ENCODE results near the gene GZF1. TPM values are rescaled to one million over a fixed set of nuclear protein-coding genes. Genes with fewer than 3 reads are reported as not detected.

Gene GZF1
- total RNA-seq, 1 donor from 2014 or later = 14.8 TPM

DNA sequence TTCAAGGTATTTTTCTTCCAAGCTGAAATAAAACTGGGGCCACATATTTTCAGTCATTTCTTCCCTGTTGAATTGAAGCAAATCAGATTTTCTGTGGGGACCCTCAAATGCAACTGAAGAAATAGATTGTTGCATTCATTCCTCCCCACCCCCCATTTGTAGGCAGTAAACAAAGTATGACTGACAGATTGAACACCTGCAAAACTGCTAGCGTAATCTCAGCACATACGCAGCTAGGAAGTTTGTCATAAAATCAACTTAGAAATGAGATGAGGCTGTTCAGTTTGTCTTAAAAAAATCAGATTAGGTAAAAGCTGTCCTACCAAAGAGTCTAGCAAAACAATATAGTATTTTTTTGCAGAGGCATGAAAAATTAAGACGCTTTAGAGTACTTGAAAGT lies 8.9 kb downstream of the GZF1 start:
- TF ChIP-seq, protein P1, sequence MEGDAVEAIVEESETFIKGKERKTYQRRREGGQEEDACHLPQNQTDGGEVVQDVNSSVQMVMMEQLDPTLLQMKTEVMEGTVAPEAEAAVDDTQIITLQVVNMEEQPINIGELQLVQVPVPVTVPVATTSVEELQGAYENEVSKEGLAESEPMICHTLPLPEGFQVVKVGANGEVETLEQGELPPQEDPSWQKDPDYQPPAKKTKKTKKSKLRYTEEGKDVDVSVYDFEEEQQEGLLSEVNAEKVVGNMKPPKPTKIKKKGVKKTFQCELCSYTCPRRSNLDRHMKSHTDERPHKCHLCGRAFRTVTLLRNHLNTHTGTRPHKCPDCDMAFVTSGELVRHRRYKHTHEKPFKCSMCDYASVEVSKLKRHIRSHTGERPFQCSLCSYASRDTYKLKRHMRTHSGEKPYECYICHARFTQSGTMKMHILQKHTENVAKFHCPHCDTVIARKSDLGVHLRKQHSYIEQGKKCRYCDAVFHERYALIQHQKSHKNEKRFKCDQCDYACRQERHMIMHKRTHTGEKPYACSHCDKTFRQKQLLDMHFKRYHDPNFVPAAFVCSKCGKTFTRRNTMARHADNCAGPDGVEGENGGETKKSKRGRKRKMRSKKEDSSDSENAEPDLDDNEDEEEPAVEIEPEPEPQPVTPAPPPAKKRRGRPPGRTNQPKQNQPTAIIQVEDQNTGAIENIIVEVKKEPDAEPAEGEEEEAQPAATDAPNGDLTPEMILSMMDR (IDR thresholded peaks at IDR 0.05) = no peak
- DNase-seq = no peak
- Histone ChIP-seq H3K36me3 (peaks cover 72% of the 10 kb centered on the region), H3K27me3 (ENCODE audit: low read depth) (no peaks in the 10 kb centered on the region), H3K4me3 (no peak overlapping the region), H3K4me1 (peaks cover 40% of the 10 kb centered on the region), H3K9me3 (no peaks in the 10 kb centered on the region), H3K27ac (no peak overlapping the region)
- intact Hi-C loops (cut with DNase I) = no loop called here
- no peak for ATAC-seq

DNA sequence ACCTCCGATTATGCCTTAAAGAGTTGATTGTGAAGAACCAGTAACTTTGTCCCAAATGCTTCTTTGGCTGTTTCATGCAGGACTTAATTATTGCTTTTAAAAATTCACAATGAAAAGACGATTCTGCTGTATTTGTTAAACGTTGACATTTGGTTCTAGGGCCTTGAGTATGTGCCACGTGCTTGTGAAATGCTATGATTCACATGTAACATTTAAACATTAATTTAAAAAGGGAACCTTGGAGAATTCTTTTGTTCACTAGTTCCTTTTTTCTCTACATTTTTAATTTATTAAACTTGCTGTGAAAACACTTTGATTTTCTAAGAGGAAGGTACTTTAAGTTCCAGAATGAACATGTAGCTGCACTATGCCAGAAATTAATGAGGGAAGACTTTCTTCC lies 9.5 kb downstream of the GZF1 start:
- DNase-seq = no peak
- ATAC-seq = no peak
- H3K36me3 ChIP-seq = peaks cover 77% of the 10 kb centered on the region

DNA sequence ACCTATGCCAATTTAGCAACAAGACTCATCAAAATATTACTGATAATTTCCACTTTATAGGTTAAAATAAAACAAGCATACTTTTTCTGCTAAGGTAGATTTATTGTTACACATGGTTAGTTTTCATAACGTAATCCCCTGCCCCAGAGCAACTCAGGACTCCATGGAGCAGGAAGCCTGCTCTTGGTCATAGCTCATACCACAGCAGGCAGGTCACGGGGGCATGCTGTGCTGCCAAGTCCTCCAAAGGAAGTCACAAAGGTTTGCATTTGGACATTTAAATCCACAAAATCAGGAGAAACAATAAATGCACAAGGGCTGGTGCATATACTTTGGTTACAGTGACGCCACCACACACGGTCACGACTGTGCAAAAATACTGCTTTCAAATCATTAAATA lies 12.5 kb downstream of the GZF1 start:
- ATAC-seq = no peak

More for the DNA sequence above, 9.5 kb downstream of the GZF1 start:
- Histone ChIP-seq H3K9me3 (no peaks in the 10 kb centered on the region), H3K4me1 (peaks cover 33% of the 10 kb centered on the region), H3K27me3 (ENCODE audit: low read depth) (no peaks in the 10 kb centered on the region), H3K4me3 (no peak overlapping the region), H3K27ac (no peak overlapping the region)
- intact Hi-C loops (cut with DNase I) = no loop called here
- TF ChIP-seq, protein P1 (IDR thresholded peaks at IDR 0.05) = no peak

DNA sequence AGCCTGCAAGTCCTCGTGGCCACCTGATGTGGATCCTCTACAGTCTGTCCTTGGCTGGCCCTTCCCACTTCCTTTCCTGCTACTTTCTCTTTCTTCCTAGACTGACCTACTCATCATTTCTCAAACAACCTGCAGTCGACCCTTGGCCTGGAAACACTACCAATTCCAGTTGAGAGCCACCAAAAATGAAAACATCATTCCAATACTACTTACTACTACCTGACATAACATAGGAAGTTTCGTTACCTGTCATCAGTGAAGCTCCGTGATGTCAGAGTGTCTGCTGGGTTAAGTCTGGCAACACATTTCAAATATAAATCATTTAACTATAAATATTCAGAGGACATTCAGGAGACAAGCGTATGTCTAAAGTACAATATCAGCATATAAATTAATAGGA lies 13.8 kb downstream of the GZF1 start:
- H3K27me3 ChIP-seq (ENCODE audit: low read depth) = no peaks in the 10 kb centered on the region
- no peak overlapping the region for H3K4me3 ChIP-seq
- TF ChIP-seq, protein P1 (IDR thresholded peaks at IDR 0.05) = no peak
- ATAC-seq = no peak
- H3K9me3 ChIP-seq = no peaks in the 10 kb centered on the region
- intact Hi-C loops (cut with DNase I) = no loop called here
- H3K4me1 ChIP-seq = peaks cover 11% of the 10 kb centered on the region
- no peak overlapping the region for H3K27ac ChIP-seq
- DNase-seq = no peak
- peaks cover 88% of the 10 kb centered on the region for H3K36me3 ChIP-seq

More for the DNA sequence above, 12.5 kb downstream of the GZF1 start:
- intact Hi-C loops (cut with DNase I) = no loop called here
- peaks cover 11% of the 10 kb centered on the region for H3K4me1 ChIP-seq
- H3K27me3 ChIP-seq (ENCODE audit: low read depth) = no peaks in the 10 kb centered on the region
- H3K27ac ChIP-seq = no peak overlapping the region
- H3K4me3 ChIP-seq = no peak overlapping the region
- H3K36me3 ChIP-seq = peaks cover 88% of the 10 kb centered on the region
- no peak for DNase-seq
- TF ChIP-seq, protein P1 (IDR thresholded peaks at IDR 0.05) = no peak
- H3K9me3 ChIP-seq = no peaks in the 10 kb centered on the region

DNA sequence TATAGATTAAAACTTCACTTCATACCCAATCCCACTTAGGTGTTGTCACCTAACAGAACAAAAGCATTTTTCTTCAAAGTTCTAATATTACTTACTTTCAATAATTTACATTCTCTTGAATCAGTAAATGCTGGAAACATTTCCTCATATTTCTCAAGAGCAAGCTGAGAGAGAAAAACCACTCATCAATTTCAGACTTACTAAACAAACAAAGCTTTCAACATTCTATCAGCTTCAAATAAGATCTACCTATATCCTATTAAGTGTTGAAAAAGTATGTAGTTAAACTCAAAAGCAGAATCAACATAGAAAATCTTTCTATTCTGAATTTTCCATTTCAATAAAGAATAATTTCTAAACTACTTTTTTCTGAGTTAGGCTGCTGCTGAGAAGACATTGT lies 17.8 kb downstream of the GZF1 start:
- Histone ChIP-seq H3K36me3 (peaks cover 59% of the 10 kb centered on the region), H3K4me3 (no peak overlapping the region), H3K27ac (no peak overlapping the region), H3K27me3 (ENCODE audit: low read depth) (no peaks in the 10 kb centered on the region), H3K9me3 (no peaks in the 10 kb centered on the region), H3K4me1 (no peaks in the 10 kb centered on the region)
- TF ChIP-seq, protein P1 (IDR thresholded peaks at IDR 0.05) = no peak
- no peak for DNase-seq
- intact Hi-C loops (cut with DNase I) = no loop called here
- ATAC-seq = peak in 1 of 2 donors; percentile 51

DNA sequence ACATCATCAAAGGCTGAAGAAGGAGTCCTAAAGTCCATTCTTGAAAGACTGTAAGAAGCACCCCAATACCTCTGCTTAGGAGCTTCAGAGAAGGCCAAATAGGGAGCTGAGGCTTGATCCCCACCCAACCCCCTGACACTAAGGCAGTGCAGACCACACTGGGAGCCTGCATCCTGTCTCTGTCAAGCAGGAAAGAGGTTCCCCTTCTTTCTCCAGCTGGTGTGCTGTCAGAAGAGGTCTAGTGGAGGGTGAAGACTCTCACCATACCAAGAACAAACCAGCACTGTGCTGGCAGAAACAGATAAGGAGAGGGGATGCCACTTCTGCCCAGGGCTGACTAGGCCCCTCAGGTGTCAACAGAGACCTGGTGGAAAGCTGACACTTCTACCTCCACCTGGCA lies 19.9 kb downstream of the GZF1 start:
- intact Hi-C loops (cut with DNase I) = no loop called here
- TF ChIP-seq, protein P1 (IDR thresholded peaks at IDR 0.05) = no peak
- Histone ChIP-seq H3K27me3 (ENCODE audit: low read depth) (no peaks in the 10 kb centered on the region), H3K4me3 (no peak overlapping the region), H3K9me3 (no peaks in the 10 kb centered on the region), H3K36me3 (peaks cover 43% of the 10 kb centered on the region), H3K27ac (no peak overlapping the region), H3K4me1 (no peaks in the 10 kb centered on the region)
- DNase-seq = no peak
- no peak for ATAC-seq

Data from lower lobe of right lung (tissue), 2 donors.